GM15510 (cell line): ENCODE measurements around the gene RCBTB2.

ENCODE experiments used
- POLR2A ChIP-seq: IDR thresholded peaks from 3 replicates; pipeline ENCODE4 v1.6.1; 2011; ENCODE audit warnings: borderline replicate concordance; ENCODE audit not compliant: insufficient read length; ENCODE audit errors: extremely low read depth

Gene RCBTB2

GRCh38 chr13:48496271-48497161 lies 36.4 kb downstream of the RCBTB2 start:
- TF ChIP-seq POLR2A, result no peak

- no peak for TF ChIP-seq POLR2A
Observed at GRCh38 chr13:48494874-48495273, 38.0 kb downstream of the RCBTB2 start.

- no peak for TF ChIP-seq POLR2A
Observed at GRCh38 chr13:48493851-48494250, 39.0 kb downstream of the RCBTB2 start.

GRCh38 chr13:48493066-48493765 lies 39.7 kb downstream of the RCBTB2 start:
- no peak for TF ChIP-seq POLR2A

GRCh38 chr13:48492470-48493065 lies 40.3 kb downstream of the RCBTB2 start:
- TF ChIP-seq POLR2A, result no peak

GRCh38 chr13:48492096-48492440 lies 40.8 kb downstream of the RCBTB2 start:
- peak; percentile 50 for TF ChIP-seq POLR2A

- no peak for TF ChIP-seq POLR2A
Observed at GRCh38 chr13:48491423-48492095, 41.3 kb downstream of the RCBTB2 start.

GRCh38 chr13:48490241-48490640 lies 42.6 kb downstream of the RCBTB2 start:
- no peak for TF ChIP-seq POLR2A

GRCh38 chr13:48489666-48490065 lies 43.2 kb downstream of the RCBTB2 start:
- TF ChIP-seq POLR2A, result no peak

- TF ChIP-seq POLR2A, result no peak
Observed at GRCh38 chr13:48488995-48489394, 43.9 kb downstream of the RCBTB2 start.

- no peak for TF ChIP-seq POLR2A
Observed at GRCh38 chr13:48487968-48488367, 44.9 kb downstream of the RCBTB2 start.

GRCh38 chr13:48486836-48487235 lies 46.0 kb downstream of the RCBTB2 start:
- no peak for TF ChIP-seq POLR2A

GRCh38 chr13:48486362-48486761 lies 46.5 kb downstream of the RCBTB2 start:
- no peak for TF ChIP-seq POLR2A

GRCh38 chr13:48485432-48485831 lies 47.4 kb downstream of the RCBTB2 start:
- TF ChIP-seq POLR2A, result no peak

GRCh38 chr13:48483575-48483974 lies 49.3 kb downstream of the RCBTB2 start:
- no peak for TF ChIP-seq POLR2A
